Adipocyte (in vitro differentiated cells): Measurements from ENCODE around the gene PACS1.
"Not testable (repeated sequence)": the region's sequence is repeated elsewhere in the genome, so short reads cannot be mapped to it uniquely, and the experiment has no call there.

Experiments used
- DNase-seq: peaks from one replicate; pipeline ENCODE4 v3.0.0-alpha.2; 2015; ENCODE audit warnings: low read depth
- H3K27me3 ChIP-seq: replicated peaks from 2 replicates; pipeline ENCODE4 v1.7.0; 2013; ENCODE audit warnings: mild to moderate bottlenecking, low read length, moderate library complexity; ENCODE audit not compliant: control insufficient read depth, insufficient read depth
- H3K36me3 ChIP-seq: 2 replicates; pipeline ENCODE4 v1.7.0; 2013; ENCODE audit warnings: low read length, mild to moderate bottlenecking, moderate library complexity; ENCODE audit not compliant: control insufficient read depth, insufficient read depth, severe bottlenecking
- H3K4me1 ChIP-seq: 2 replicates; pipeline ENCODE4 v1.7.0; 2013; ENCODE audit warnings: mild to moderate bottlenecking, low read length, moderate library complexity; ENCODE audit not compliant: control insufficient read depth, insufficient read depth
- H3K4me3 ChIP-seq: 2 replicates; pipeline ENCODE4 v1.7.0; 2013; ENCODE audit warnings: mild to moderate bottlenecking, low read length, moderate library complexity
- H3K9ac ChIP-seq: 2 replicates; pipeline ENCODE4 v1.7.0; 2013; ENCODE audit warnings: mild to moderate bottlenecking, low read length, moderate library complexity
- H3K9me3 ChIP-seq: 2 replicates; pipeline ENCODE4 v1.7.0; 2013; ENCODE audit warnings: mild to moderate bottlenecking, low read length, moderate library complexity; ENCODE audit not compliant: control insufficient read depth

PACS1 gene

GRCh38 chr11:66068154-66068821 lies 1.8 kb upstream of the PACS1 start:
- no peaks in the 10 kb centered on the region for H3K27me3 ChIP-seq
- H3K36me3 ChIP-seq: peaks cover 64% of the 10 kb centered on the region
- DNase-seq: peak; percentile 89
- no peak overlapping the region for H3K4me3 ChIP-seq
- no peaks in the 10 kb centered on the region for H3K9me3 ChIP-seq
- H3K4me1 ChIP-seq: peaks cover 36% of the 10 kb centered on the region
- peak overlapping the region; percentile 91 for H3K9ac ChIP-seq

GRCh38 chr11:66068923-66069714 lies 953 bp upstream of the PACS1 start:
- Histone ChIP-seq H3K9ac (peak overlapping the region; percentile 91), H3K36me3 (peaks cover 57% of the 10 kb centered on the region), H3K27me3 (no peaks in the 10 kb centered on the region), H3K4me1 (peaks cover 29% of the 10 kb centered on the region), H3K9me3 (no peaks in the 10 kb centered on the region), H3K4me3 (peak overlapping the region; percentile 79)
- peak; percentile 73 for DNase-seq

- Histone ChIP-seq H3K4me3 (peak overlapping the region; percentile 85), H3K9ac (peak overlapping the region; percentile 88), H3K9me3 (no peaks in the 10 kb centered on the region), H3K36me3 (peaks cover 46% of the 10 kb centered on the region), H3K4me1 (peaks cover 29% of the 10 kb centered on the region), H3K27me3 (no peaks in the 10 kb centered on the region)
- DNase-seq: peak; percentile 76
These were observed 720 bp downstream of the PACS1 start for GRCh38 chr11:66070604-66071380.

GRCh38 chr11:66071381-66071801 lies 1.3 kb downstream of the PACS1 start:
- DNase-seq: no peak
- peaks cover 40% of the 10 kb centered on the region for H3K36me3 ChIP-seq

GRCh38 chr11:66072081-66072480 lies 2.0 kb downstream of the PACS1 start:
- no peak for DNase-seq
- Histone ChIP-seq H3K4me3 (peak overlapping the region; percentile 85), H3K27me3 (no peaks in the 10 kb centered on the region)

More at GRCh38 chr11:66071381-66071801, 1.3 kb downstream of the PACS1 start:
- no peaks in the 10 kb centered on the region for H3K9me3 ChIP-seq
- H3K9ac ChIP-seq: peak overlapping the region; percentile 88
- peaks cover 29% of the 10 kb centered on the region for H3K4me1 ChIP-seq
- peak overlapping the region; percentile 85 for H3K4me3 ChIP-seq
- no peaks in the 10 kb centered on the region for H3K27me3 ChIP-seq

GRCh38 chr11:66072518-66072917 lies 2.4 kb downstream of the PACS1 start:
- peaks cover 28% of the 10 kb centered on the region for H3K36me3 ChIP-seq
- no peak overlapping the region for H3K4me3 ChIP-seq
- no peaks in the 10 kb centered on the region for H3K27me3 ChIP-seq
- H3K9me3 ChIP-seq: no peaks in the 10 kb centered on the region
- peaks cover 29% of the 10 kb centered on the region for H3K4me1 ChIP-seq
- DNase-seq: no peak
- H3K9ac ChIP-seq: no peak overlapping the region

More at GRCh38 chr11:66072081-66072480, 2.0 kb downstream of the PACS1 start:
- peak overlapping the region; percentile 88 for H3K9ac ChIP-seq
- no peaks in the 10 kb centered on the region for H3K9me3 ChIP-seq
- H3K4me1 ChIP-seq: peaks cover 29% of the 10 kb centered on the region
- peaks cover 33% of the 10 kb centered on the region for H3K36me3 ChIP-seq

GRCh38 chr11:66073669-66074068 lies 3.6 kb downstream of the PACS1 start:
- Histone ChIP-seq H3K36me3 (peaks cover 17% of the 10 kb centered on the region), H3K27me3 (no peaks in the 10 kb centered on the region), H3K4me1 (peaks cover 20% of the 10 kb centered on the region), H3K9ac (no peak overlapping the region), H3K4me3 (no peak overlapping the region), H3K9me3 (no peaks in the 10 kb centered on the region)
- DNase-seq: no peak

GRCh38 chr11:66075273-66075672 lies 5.2 kb downstream of the PACS1 start:
- Histone ChIP-seq H3K4me3 (no peak overlapping the region), H3K27me3 (no peaks in the 10 kb centered on the region), H3K4me1 (peaks cover 13% of the 10 kb centered on the region), H3K9me3 (no peaks in the 10 kb centered on the region), H3K9ac (no peak overlapping the region), H3K36me3 (peaks cover 10% of the 10 kb centered on the region)
- DNase-seq: no peak

- H3K27me3 ChIP-seq: no peaks in the 10 kb centered on the region
- no peak overlapping the region for H3K9ac ChIP-seq
- H3K9me3 ChIP-seq: no peaks in the 10 kb centered on the region
- no peak overlapping the region for H3K4me3 ChIP-seq
- peaks cover 10% of the 10 kb centered on the region for H3K36me3 ChIP-seq
- H3K4me1 ChIP-seq: peaks cover 21% of the 10 kb centered on the region
- no peak for DNase-seq
These were observed 6.5 kb downstream of the PACS1 start for GRCh38 chr11:66076561-66076960.

GRCh38 chr11:66077927-66078326 lies 7.9 kb downstream of the PACS1 start:
- H3K36me3 ChIP-seq: peaks cover 9% of the 10 kb centered on the region
- H3K4me1 ChIP-seq: peaks cover 20% of the 10 kb centered on the region
- H3K9me3 ChIP-seq: no peaks in the 10 kb centered on the region
- no peaks in the 10 kb centered on the region for H3K27me3 ChIP-seq
- H3K4me3 ChIP-seq: no peak overlapping the region
- no peak for DNase-seq
- H3K9ac ChIP-seq: no peak overlapping the region

GRCh38 chr11:66078949-66079348 lies 8.9 kb downstream of the PACS1 start:
- DNase-seq, H3K9me3 ChIP-seq, H3K4me3 ChIP-seq, H3K27me3 ChIP-seq, H3K9ac ChIP-seq, H3K36me3 ChIP-seq: not testable (repeated sequence)
- peaks cover 30% of the 10 kb centered on the region for H3K4me1 ChIP-seq
